Osteoblast (primary cell): ENCODE results near the gene CCDC6. TPM values are rescaled to one million over a fixed set of nuclear protein-coding genes. Genes with fewer than 3 reads are reported as not detected.

Experiments used
- DNase-seq: peaks from one replicate; pipeline ENCODE4 v3.0.0; 2011; ENCODE audit warnings: low spot score, mixed read lengths; ENCODE audit not compliant: insufficient read length; ENCODE audit errors: missing footprints
- H2AFZ ChIP-seq: 2 replicates; pipeline ENCODE4 v1.6.0; 2011; ENCODE audit warnings: mild to moderate bottlenecking, low read length
- H3K27ac ChIP-seq: 2 replicates; pipeline ENCODE4 v1.5.1; 2011; ENCODE audit warnings: mild to moderate bottlenecking, low read depth, low read length, moderate library complexity
- H3K27me3 ChIP-seq: 2 replicates; pipeline ENCODE4 v1.6.0; 2012; ENCODE audit warnings: mild to moderate bottlenecking, control low read depth, inconsistent platforms, low read length, moderate library complexity; ENCODE audit not compliant: insufficient read depth
- H3K36me3 ChIP-seq: 2 replicates; pipeline ENCODE4 v1.5.1; 2011; ENCODE audit warnings: mild to moderate bottlenecking, low read length, control low read depth, moderate library complexity; ENCODE audit not compliant: insufficient read depth
- H3K4me1 ChIP-seq: 2 replicates; pipeline ENCODE4 v1.5.1; 2011; ENCODE audit warnings: mild to moderate bottlenecking, low read length, control low read depth, moderate library complexity; ENCODE audit not compliant: insufficient read depth
- H3K4me2 ChIP-seq: 2 replicates; pipeline ENCODE4 v1.6.0; 2011; ENCODE audit warnings: mild to moderate bottlenecking, low read length; ENCODE audit not compliant: insufficient read depth
- H3K4me3 ChIP-seq: fragments of 200-600 bp; sonication (generic); 3 replicates; pipeline ENCODE4 v1.5.1; 2012; ENCODE audit warnings: mild to moderate bottlenecking, low read length, inconsistent platforms; ENCODE audit not compliant: insufficient read depth
- H3K79me2 ChIP-seq: 2 replicates; pipeline ENCODE4 v1.6.0; 2012; ENCODE audit warnings: mild to moderate bottlenecking, low read length, control low read depth, inconsistent platforms; ENCODE audit not compliant: insufficient read depth
- H3K9me3 ChIP-seq: 2 replicates; pipeline ENCODE4 v1.5.1; 2011; ENCODE audit warnings: low read depth, low read length, control low read depth
- H4K20me1 ChIP-seq: 2 replicates; pipeline ENCODE4 v1.6.0; 2012; ENCODE audit warnings: mild to moderate bottlenecking, low read length, control low read depth; ENCODE audit not compliant: insufficient read depth
- CTCF ChIP-seq: IDR thresholded peaks from 2 replicates; pipeline ENCODE4 v1.5.1; 2011; ENCODE audit warnings: mild to moderate bottlenecking, low read depth, low read length, moderate library complexity; ENCODE audit errors: extremely low read depth
- total RNA-seq: library from RNA; depleted of rRNA; stranded (reverse); fragments of >200 nt; gene quantifications from 2 replicates; pipeline ENCODE4 v1.2.3, GENCODE V29; 2012

Gene CCDC6
- total RNA-seq, 1 donor: 51.8 TPM

- peaks cover 12% of the 10 kb centered on the region for H3K4me1 ChIP-seq
- peaks cover 19% of the 10 kb centered on the region for H4K20me1 ChIP-seq
- no peak for TF ChIP-seq CTCF
- no peak overlapping the region for H3K4me2 ChIP-seq
- H3K9me3 ChIP-seq: no peaks in the 10 kb centered on the region
- DNase-seq: no peak
- H3K36me3 ChIP-seq: no peaks in the 10 kb centered on the region
- H3K4me3 ChIP-seq: no peak overlapping the region
- H2AFZ ChIP-seq: no peak overlapping the region
- H3K27me3 ChIP-seq: no peaks in the 10 kb centered on the region
- H3K27ac ChIP-seq: no peak overlapping the region
- peaks cover 30% of the 10 kb centered on the region for H3K79me2 ChIP-seq
These were observed 87.1 kb downstream of the CCDC6 start for GRCh38 chr10:59819265-59819664.

GRCh38 chr10:59817773-59818172 lies 88.6 kb downstream of the CCDC6 start:
- Histone ChIP-seq H3K4me1 (peaks cover 14% of the 10 kb centered on the region), H3K27ac (peak overlapping the region; percentile 16), H3K4me2 (peak overlapping the region; percentile 44), H3K36me3 (peaks cover 1% of the 10 kb centered on the region), H3K79me2 (peaks cover 23% of the 10 kb centered on the region), H2AFZ (no peak overlapping the region), H3K27me3 (no peaks in the 10 kb centered on the region), H4K20me1 (peaks cover 19% of the 10 kb centered on the region), H3K4me3 (no peak overlapping the region), H3K9me3 (no peaks in the 10 kb centered on the region)
- no peak for TF ChIP-seq CTCF
- peak; percentile 9 for DNase-seq

- no peak for TF ChIP-seq CTCF
- no peak overlapping the region for H2AFZ ChIP-seq
- H4K20me1 ChIP-seq: peaks cover 13% of the 10 kb centered on the region
- peaks cover 14% of the 10 kb centered on the region for H3K4me1 ChIP-seq
- no peaks in the 10 kb centered on the region for H3K9me3 ChIP-seq
- H3K79me2 ChIP-seq: peaks cover 15% of the 10 kb centered on the region
- no peak for DNase-seq
- H3K4me2 ChIP-seq: no peak overlapping the region
- H3K27me3 ChIP-seq: no peaks in the 10 kb centered on the region
- H3K4me3 ChIP-seq: no peak overlapping the region
- no peak overlapping the region for H3K27ac ChIP-seq
- H3K36me3 ChIP-seq: peaks cover 18% of the 10 kb centered on the region
These were observed 91.5 kb downstream of the CCDC6 start for GRCh38 chr10:59814878-59815277.

- H3K27me3 ChIP-seq: no peaks in the 10 kb centered on the region
- H2AFZ ChIP-seq: no peak overlapping the region
- no peak for DNase-seq
- TF ChIP-seq CTCF: no peak
- no peak overlapping the region for H3K4me2 ChIP-seq
- peaks cover 7% of the 10 kb centered on the region for H3K4me1 ChIP-seq
- no peak overlapping the region for H3K27ac ChIP-seq
- H3K9me3 ChIP-seq: no peaks in the 10 kb centered on the region
- peaks cover 4% of the 10 kb centered on the region for H4K20me1 ChIP-seq
- H3K36me3 ChIP-seq: peaks cover 18% of the 10 kb centered on the region
- peaks cover 11% of the 10 kb centered on the region for H3K79me2 ChIP-seq
- H3K4me3 ChIP-seq: no peak overlapping the region
These were observed 93.7 kb downstream of the CCDC6 start for GRCh38 chr10:59812519-59813122.
